OCI-LY7 (cell line): ENCODE results near the gene PTPRM. TPM values are rescaled to one million over a fixed set of nuclear protein-coding genes. Genes with fewer than 3 reads are reported as not detected.

ENCODE experiments used
- BruUV-seq: library from RNA; stranded (reverse); fragments of 400-500 nt; replicated peaks from 2 replicates; lab custom pipeline; 2021; lab: Mats Ljungman, UMichigan
- CTCF ChIA-PET: fragments of 300-600 bp; sonication (Branson Sonifier 250); formaldehyde crosslinking; loops from one replicate; lab custom pipeline; 2022; ENCODE audit warnings: antibody characterized with exemption; ENCODE audit not compliant: unreplicated experiment; lab: Charles Lee
- POLR2A ChIA-PET: fragments of 300-600 bp; sonication (Branson Sonifier 250); formaldehyde crosslinking; loops from one replicate; lab custom pipeline; 2022; ENCODE audit warnings: antibody characterized with exemption; lab: Charles Lee
- DNase-seq: peaks from one replicate; pipeline ENCODE4 v3.0.0-alpha.2; 2015; ENCODE audit warnings: low spot score
- H2AFZ ChIP-seq: fragments of 200-600 bp; sonication (generic), shearing (Covaris generic); 2 replicates; pipeline ENCODE4 v1.6.1; 2014; ENCODE audit warnings: mild to moderate bottlenecking, antibody characterized with exemption, low read length, moderate library complexity
- H3K27ac ChIP-seq: fragments of 200-600 bp; sonication (generic); 2 replicates; pipeline ENCODE4 v1.5.1; 2014; ENCODE audit warnings: mixed run types, low read depth, mild to moderate bottlenecking, moderate library complexity, low read length, inconsistent platforms; ENCODE audit not compliant: poor library complexity, severe bottlenecking
- H3K36me3 ChIP-seq: fragments of 200-600 bp; sonication (generic); 2 replicates; pipeline ENCODE4 v1.6.1; 2014; ENCODE audit warnings: mild to moderate bottlenecking, antibody characterized with exemption, low read length, moderate library complexity, mixed read lengths; ENCODE audit not compliant: insufficient read depth
- H3K4me1 ChIP-seq: fragments of 200-600 bp; sonication (generic); 2 replicates; pipeline ENCODE4 v1.5.1; 2014; ENCODE audit warnings: mild to moderate bottlenecking, low read length; ENCODE audit not compliant: insufficient read depth, poor library complexity, severe bottlenecking
- H3K4me2 ChIP-seq: fragments of 200-600 bp; sonication (generic); 2 replicates; pipeline ENCODE4 v1.6.1; 2014; ENCODE audit warnings: mild to moderate bottlenecking, low read length
- H3K4me3 ChIP-seq: fragments of 200-600 bp; sonication (generic); 2 replicates; pipeline ENCODE4 v1.5.1; 2014; ENCODE audit warnings: mild to moderate bottlenecking, low read depth, low read length; ENCODE audit not compliant: poor library complexity, severe bottlenecking
- H3K79me2 ChIP-seq: fragments of 200-600 bp; sonication (generic); 2 replicates; pipeline ENCODE4 v1.6.1; 2016; ENCODE audit warnings: low read depth, mild to moderate bottlenecking, low read length, moderate library complexity, mixed read lengths; ENCODE audit not compliant: insufficient read depth
- H3K9me2 ChIP-seq: fragments of 200-600 bp; sonication (generic); 2 replicates; pipeline ENCODE4 v1.6.1; 2016; ENCODE audit warnings: mild to moderate bottlenecking, low read length, mixed read lengths; ENCODE audit not compliant: insufficient read depth
- H3K9me3 ChIP-seq: fragments of 200-600 bp; sonication (generic); 2 replicates; pipeline ENCODE4 v1.6.1; 2014; ENCODE audit warnings: mild to moderate bottlenecking, mixed run types, low read length, mixed read lengths
- H4K20me1 ChIP-seq: fragments of 200-600 bp; sonication (generic); 2 replicates; pipeline ENCODE4 v1.6.1; 2014; ENCODE audit warnings: mild to moderate bottlenecking, antibody characterized with exemption, low read length, moderate library complexity, mixed read lengths; ENCODE audit not compliant: insufficient read depth
- EZH2phosphoT487 ChIP-seq: fragments of 200-600 bp; sonication (generic); IDR thresholded peaks from 2 replicates; pipeline ENCODE4 v1.6.1; 2018; ENCODE audit warnings: low read depth, borderline replicate concordance, mild to moderate bottlenecking, mixed run types, antibody characterized with exemption, low read length, moderate library complexity, mixed read lengths
- intact Hi-C: fragments of 100-400 bp; cut with micrococcal nuclease; formaldehyde crosslinking; loops from one replicate; pipeline ENCODE4 v1.10.0; 2022; ENCODE audit not compliant: unreplicated experiment
- total RNA-seq, 2 experiments: library from RNA; depleted of rRNA in 1 of 2; stranded (reverse); fragments of >200 nt in 1 of 2; shearing (Covaris generic) in 1 of 2; gene quantifications; 2 replicates each; pipeline ENCODE4 v1.2.3, GENCODE V29; 2014 to 2022
- TF ChIP-seq, protein P1 (sequence below): fragments of 200-600 bp; sonication (generic); conservative IDR thresholded peaks from 2 replicates; pipeline ENCODE4 v1.5.1; 2014; ENCODE audit warnings: mild to moderate bottlenecking, antibody characterized with exemption, low read length, moderate library complexity, mixed read lengths

PTPRM gene
- total RNA-seq, 2 experiments from 2014 or later: not detected

DNA sequence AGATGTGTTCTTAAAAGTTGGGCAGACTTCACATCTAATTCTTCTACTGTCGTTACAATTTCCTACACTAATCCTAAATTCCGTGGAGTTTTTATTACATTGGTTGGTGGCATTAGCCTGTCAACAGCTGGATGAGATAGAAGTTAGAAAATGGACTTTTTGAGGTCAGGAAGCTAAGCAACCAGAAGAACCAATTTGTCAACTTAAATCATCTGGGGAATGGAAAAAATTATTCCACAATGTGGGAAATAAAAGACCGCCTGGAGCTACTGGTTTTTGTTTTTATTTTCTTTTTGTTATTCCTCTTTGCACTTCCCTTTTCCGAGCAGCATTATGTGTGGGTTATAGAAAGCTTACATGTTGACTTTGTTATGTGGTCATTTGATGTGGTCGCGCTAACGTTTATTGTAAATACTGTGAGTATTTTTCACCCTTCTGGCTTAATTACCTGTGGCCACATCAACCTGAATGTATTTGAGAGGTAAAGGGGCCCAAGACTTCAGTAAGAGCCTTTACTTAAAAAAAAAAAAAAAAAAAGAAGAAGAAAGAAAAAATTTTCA, 75.3 kb downstream of the PTPRM start:
- Histone ChIP-seq H3K79me2 (no peaks in the 10 kb centered on the region), H3K9me2 (no peaks in the 10 kb centered on the region), H3K4me1 (no peaks in the 10 kb centered on the region), H3K4me2 (no peak overlapping the region), H3K9me3 (no peaks in the 10 kb centered on the region), H3K27ac (no peak overlapping the region), H4K20me1 (no peaks in the 10 kb centered on the region), H2AFZ (no peak overlapping the region), H3K4me3 (no peak overlapping the region), H3K36me3 (no peaks in the 10 kb centered on the region)
- no TSS peak for BruUV-seq
- CTCF ChIA-PET: no interaction called here
- TF ChIP-seq, protein P1, sequence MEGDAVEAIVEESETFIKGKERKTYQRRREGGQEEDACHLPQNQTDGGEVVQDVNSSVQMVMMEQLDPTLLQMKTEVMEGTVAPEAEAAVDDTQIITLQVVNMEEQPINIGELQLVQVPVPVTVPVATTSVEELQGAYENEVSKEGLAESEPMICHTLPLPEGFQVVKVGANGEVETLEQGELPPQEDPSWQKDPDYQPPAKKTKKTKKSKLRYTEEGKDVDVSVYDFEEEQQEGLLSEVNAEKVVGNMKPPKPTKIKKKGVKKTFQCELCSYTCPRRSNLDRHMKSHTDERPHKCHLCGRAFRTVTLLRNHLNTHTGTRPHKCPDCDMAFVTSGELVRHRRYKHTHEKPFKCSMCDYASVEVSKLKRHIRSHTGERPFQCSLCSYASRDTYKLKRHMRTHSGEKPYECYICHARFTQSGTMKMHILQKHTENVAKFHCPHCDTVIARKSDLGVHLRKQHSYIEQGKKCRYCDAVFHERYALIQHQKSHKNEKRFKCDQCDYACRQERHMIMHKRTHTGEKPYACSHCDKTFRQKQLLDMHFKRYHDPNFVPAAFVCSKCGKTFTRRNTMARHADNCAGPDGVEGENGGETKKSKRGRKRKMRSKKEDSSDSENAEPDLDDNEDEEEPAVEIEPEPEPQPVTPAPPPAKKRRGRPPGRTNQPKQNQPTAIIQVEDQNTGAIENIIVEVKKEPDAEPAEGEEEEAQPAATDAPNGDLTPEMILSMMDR: no peak
- no peak for TF ChIP-seq EZH2phosphoT487
- DNase-seq: no peak
- intact Hi-C loops: no loop called here
- POLR2A ChIA-PET: interaction anchor here (0.7 kb wide), 1 partner anchor 748 kb away, joined by 4 read pairs; no protein-coding TSS in a partner anchor

DNA sequence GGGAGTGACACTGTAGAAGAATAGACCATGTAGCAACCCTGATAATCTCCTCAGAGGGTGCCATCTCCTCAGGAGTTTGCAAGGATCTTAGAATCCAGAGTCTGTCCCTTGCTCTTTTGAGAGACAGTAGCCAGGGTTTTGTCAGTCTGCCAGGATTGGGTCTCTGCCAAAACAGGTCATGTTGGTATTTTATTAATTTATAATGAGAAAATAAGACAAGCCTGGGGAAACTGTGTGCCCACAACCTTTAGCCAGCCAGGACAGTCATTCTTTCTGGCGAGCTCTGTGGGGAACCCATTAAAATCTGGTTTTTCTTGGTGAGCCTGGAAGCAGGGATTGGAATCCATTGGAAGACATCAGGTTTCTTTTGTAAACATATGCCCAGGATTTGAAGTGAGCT, 78.6 kb downstream of the PTPRM start:
- no peaks in the 10 kb centered on the region for H4K20me1 ChIP-seq
- no TSS peak for BruUV-seq
- H3K9me2 ChIP-seq: no peaks in the 10 kb centered on the region
- H2AFZ ChIP-seq: no peak overlapping the region
- no peaks in the 10 kb centered on the region for H3K79me2 ChIP-seq
- TF ChIP-seq EZH2phosphoT487: no peak
- TF ChIP-seq, protein P1: no peak
- intact Hi-C loops: no loop called here
- H3K9me3 ChIP-seq: no peaks in the 10 kb centered on the region
- H3K36me3 ChIP-seq: no peaks in the 10 kb centered on the region
- H3K27ac ChIP-seq: no peak overlapping the region
- ChIA-PET CTCF (interaction anchor here (0.6 kb wide), 1 partner anchor 833 kb away, joined by 12 read pairs; no protein-coding TSS in a partner anchor), POLR2A (no interaction called here)
- no peak for DNase-seq
- H3K4me1 ChIP-seq: no peaks in the 10 kb centered on the region
- H3K4me3 ChIP-seq: no peak overlapping the region
- no peak overlapping the region for H3K4me2 ChIP-seq

DNA sequence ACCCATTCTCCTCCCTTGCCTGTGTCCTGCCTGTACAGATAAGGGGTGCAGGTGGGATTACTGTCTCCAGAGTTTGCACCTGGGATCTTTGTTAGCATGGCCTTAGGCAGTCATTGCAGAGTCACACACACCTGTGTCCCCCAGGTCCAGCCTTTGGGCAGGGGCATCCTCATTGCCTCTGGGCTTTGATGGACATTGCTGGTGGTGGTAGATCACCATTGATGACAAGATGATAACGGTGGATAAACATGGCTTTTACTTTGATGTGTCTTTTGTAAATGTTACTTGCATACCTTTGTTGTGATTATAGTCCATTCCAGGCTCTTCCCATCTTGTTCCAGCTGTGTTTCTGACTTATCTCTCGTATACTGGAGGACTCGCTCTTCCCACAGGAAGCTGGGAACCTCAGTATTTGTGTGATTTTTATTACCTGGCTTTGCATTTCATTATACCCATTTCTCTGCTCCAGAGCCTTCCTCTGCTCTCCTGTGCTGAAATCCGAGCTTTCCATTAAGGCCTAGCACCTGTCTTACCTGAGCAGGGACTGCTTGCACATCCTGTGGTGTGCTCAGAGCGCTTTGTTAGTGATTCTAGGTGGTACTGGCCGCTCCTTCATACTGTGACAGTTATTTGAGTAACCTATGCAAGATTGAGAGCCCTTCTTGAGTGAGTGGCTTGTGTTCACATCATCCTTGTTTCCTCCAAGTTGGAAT, 79.2 kb downstream of the PTPRM start:
- Histone ChIP-seq H2AFZ (no peak overlapping the region), H3K27ac (no peak overlapping the region), H3K4me3 (no peak overlapping the region), H4K20me1 (no peaks in the 10 kb centered on the region), H3K4me1 (no peaks in the 10 kb centered on the region), H3K79me2 (no peaks in the 10 kb centered on the region), H3K36me3 (no peaks in the 10 kb centered on the region), H3K4me2 (no peak overlapping the region), H3K9me3 (no peaks in the 10 kb centered on the region), H3K9me2 (no peaks in the 10 kb centered on the region)
- DNase-seq: no peak
- POLR2A ChIA-PET: no interaction called here
- intact Hi-C loops: no loop called here
- no TSS peak for BruUV-seq
- CTCF ChIA-PET: no interaction called here
- TF ChIP-seq, protein P1: no peak
- no peak for TF ChIP-seq EZH2phosphoT487
